Hematopoietic multipotent progenitor cell treated with erythropoietin and hydrocortisone succinate and interleukin-3 and kit ligand, for 15 days (in vitro differentiated cells): ENCODE data around the gene CLN6.

Source experiments
- DNase-seq: peaks from one replicate; pipeline ENCODE4 v3.0.0-alpha.2; 2015; ENCODE audit warnings: low spot score

The CLN6 gene

DNA sequence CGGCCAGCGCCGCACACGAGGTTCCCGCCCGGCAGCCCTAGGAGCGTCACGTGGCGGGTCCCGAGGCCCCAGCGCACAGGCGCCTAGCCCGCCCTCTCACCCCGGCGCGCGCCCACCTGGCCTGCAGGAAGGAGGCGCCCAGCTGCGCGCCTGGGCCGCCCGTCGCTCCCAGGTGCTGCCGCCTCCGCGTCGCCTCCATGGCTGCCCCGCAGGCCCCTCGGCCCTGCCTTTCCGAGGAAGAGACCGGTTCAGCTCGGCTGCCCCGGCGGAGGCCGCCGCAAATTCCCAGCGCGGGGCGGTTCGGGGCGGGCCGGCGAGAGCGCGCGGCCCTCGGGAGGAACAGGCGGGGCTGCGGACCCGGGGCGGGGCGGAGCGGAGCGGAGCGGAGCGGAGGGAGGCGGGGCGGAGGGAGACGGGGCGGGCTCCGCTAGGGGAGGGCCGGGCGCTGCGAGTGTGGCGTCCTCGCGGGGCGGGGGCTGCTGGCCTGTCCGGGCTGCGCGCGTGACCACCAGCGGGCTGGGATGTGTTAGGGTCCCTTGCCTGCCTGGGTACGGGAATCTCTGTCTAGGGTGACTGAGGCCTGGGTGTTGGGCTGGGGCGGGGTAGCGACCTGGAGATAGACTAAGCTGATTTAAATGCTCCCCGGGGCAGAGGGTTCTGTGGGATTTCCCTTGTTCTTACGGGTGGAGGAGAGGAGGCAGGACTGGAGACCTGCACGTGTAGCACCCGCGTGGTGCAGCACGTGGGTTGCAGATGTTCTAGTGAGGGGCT, at the start of gene CLN6:
CLN6 (minus strand) TSS at position 343 of the 771 bp plus-strand sequence; CDS start at position 199, 144 bp downstream.
- peak; percentile 79 for DNase-seq

- DNase-seq: peak; percentile 66
These were observed 49.3 kb upstream of the CLN6 start for GRCh38 chr15:68278595-68279405.

DNA sequence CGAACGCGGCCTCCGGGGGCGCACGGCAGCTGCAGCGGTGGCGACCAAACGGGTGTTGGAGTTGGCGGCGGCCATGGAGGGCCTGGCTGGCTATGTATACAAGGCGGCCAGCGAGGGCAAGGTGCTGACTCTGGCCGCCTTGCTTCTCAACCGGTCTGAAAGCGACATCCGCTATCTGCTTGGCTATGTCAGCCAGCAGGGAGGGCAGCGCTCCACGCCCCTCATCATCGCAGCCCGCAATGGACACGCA, 48.7 kb upstream of the CLN6 start:
- DNase-seq: no peak

DNA sequence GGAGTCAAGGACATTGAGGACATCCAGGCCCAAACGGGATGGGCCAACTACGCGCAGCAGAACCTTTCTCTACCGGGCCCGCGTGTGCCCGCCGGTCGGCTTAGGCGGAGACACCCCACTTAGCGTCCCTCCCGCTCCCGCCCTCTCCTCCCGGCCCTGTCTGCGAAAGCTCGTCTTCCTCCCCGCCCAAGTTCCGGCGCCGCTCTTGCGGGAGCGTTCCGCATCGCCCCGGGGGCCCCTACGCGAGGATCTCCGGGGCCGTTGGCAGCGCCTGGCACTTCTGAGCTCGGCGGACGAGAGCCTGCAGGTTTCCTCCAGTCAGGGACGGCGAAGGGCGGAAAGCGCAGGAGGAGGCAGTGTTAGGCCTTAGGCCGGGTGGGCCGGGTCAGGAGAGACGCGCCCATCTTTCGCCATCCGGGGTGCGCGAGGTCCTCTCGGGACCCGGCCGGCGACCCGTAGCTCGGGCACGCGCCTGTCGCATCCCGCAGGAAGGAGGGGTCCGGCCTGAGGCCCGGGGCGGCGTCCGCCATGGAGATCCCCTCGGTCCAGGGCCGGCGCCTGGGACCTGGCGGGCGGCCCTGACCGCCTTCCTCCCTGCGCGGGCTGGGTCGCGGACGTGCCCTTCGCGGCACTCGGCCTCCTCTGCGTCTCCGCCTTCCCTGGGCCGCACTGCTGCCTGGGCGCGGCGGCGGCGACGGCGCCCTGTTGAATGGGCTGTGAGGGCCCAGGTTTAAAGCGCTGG, 48.2 kb upstream of the CLN6 start, which contains the start of gene FEM1B:
FEM1B (plus strand) TSS at position 143 of the 742 bp plus-strand sequence. CDS start 673 bp downstream, outside the sequence.
- peak; percentile 90 for DNase-seq

GRCh38 chr15:68277131-68277602, 47.6 kb upstream of the CLN6 start:
- no peak for DNase-seq

- DNase-seq: no peak
These were observed 47.1 kb upstream of the CLN6 start for GRCh38 chr15:68276668-68277067.

- no peak for DNase-seq
These were observed 45.7 kb upstream of the CLN6 start for GRCh38 chr15:68275165-68275746.

DNA sequence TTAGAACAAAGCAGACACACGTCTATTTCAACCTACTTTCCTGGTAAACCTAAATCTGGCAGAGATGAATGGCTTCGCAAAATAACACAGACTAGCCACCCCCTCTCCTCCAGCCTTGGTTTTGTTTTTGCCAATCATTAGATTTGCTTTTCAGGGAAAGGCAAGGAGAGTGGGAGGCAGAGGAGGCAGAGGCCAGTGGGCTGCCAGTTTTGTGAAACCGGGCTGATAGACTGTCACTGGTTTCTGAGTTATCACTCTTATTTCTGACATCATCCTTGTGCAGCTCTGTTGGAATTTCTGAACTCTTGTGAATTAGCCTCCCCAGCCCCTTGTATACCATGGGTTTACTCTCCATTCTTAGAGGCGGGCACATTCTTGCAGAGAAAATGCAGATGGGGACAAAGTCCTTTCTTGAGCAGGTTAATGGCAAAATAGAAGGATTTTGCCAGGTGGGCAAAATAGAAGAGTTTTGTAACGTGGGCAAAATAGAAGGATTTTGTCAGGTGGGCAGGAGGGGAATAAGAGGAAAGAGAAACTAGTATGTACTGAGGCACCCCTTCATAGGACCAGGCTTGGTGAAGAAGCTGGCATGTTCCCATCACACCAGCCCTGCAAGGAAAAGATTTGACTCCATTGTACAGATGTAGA, 44.8 kb upstream of the CLN6 start:
- DNase-seq: no peak

GRCh38 chr15:68272721-68273271, 43.3 kb upstream of the CLN6 start:
- no peak for DNase-seq

GRCh38 chr15:68271854-68272471, 42.4 kb upstream of the CLN6 start:
- no peak for DNase-seq

DNA sequence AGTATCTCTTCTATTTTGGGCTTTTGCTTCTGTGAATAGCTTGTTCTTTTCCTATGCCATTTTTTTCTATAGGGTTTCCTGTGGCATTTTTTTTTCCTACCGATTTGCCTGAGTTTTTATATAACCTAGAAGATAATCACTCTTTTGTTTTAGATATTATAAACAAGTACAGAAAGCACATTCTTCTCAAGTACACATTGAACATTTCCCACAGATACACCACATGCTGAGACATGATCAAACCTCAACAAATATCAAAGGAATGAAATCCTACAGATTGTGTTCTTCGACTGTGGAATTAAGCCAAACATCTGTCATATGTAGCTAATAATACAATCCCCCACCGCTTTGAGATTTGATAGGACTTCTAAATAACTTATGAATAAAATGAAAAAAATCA, 38.9 kb upstream of the CLN6 start:
- DNase-seq: no peak

GRCh38 chr15:68265674-68266073, 36.1 kb upstream of the CLN6 start:
- DNase-seq: no peak

- no peak for DNase-seq
These were observed 35.6 kb upstream of the CLN6 start for GRCh38 chr15:68265081-68265480.

DNA sequence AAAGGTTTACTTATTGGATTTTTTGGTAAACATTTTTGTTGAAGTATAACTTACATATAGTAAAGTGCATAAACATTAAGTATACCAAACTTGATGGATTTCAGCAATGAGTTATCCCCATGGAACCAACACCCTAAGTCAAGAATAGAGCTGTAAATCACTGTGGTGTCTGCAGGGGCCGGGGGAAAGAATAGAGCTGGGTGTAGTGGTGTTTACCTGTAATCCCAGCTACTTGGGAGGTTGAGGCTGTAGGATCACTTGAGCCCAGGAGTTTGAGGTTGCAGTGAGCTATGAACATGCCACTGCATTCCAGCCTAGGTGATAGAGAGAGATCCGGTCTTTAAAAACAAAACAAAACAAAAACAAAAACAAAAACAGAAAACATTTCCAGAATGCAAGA, 34.8 kb upstream of the CLN6 start:
- DNase-seq: no peak

GRCh38 chr15:68262514-68263356, 33.2 kb upstream of the CLN6 start:
- DNase-seq: no peak

DNA sequence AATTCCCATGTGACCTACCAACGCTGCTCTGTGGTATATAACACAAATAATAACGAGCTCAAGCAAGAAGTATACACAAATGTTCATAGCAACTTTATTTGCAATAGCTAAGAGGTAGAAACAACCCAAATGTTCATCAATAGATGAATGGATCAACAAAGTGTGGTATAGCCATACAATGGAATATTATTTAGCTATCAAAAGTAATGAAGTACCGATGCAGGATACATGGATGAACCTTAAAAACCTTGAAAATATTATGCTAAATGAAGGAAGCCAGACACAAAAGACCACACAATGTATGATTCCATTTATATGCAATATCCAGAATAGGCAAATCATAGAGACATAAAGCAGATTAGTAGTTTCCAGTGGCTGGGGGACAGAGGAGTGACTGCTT, 32.5 kb upstream of the CLN6 start:
- no peak for DNase-seq

DNA sequence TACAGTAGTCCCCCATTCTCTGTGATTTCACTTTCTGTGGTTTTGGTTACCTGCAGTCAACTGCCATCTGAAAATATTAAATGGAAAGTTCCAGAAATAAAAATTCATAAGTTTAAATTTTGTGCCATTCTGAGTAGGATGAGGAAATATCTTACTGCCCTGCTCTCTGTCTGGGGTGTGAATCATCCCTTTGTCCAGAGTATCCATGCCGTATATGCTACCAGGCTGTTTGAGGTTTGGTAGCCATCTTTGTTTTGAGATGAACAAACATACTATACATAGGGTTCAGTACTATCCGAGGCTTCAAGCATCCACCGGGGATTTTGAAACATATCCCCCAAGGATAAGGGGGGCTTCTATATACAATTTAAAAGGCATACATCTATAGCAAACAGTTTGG, 31.7 kb upstream of the CLN6 start:
- no peak for DNase-seq

DNA sequence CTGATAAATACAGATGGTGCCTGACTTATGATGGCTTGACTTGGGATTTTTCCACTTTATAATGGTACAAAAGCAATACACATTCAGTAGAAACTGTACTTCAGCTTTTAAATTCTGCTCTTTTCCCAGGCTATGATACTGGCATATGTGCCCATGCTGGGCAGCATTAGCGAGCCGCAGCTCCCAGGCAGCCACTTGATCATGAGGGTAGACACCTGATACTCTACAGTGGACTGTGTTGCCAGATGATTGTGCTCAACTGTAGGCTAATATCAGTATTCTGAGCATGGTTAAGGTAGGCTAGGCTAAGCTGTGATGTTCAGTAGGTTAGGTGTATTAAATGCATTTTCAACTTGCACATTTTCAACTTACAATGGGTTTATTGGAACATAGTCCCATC, 30.4 kb upstream of the CLN6 start:
- DNase-seq: no peak

DNA sequence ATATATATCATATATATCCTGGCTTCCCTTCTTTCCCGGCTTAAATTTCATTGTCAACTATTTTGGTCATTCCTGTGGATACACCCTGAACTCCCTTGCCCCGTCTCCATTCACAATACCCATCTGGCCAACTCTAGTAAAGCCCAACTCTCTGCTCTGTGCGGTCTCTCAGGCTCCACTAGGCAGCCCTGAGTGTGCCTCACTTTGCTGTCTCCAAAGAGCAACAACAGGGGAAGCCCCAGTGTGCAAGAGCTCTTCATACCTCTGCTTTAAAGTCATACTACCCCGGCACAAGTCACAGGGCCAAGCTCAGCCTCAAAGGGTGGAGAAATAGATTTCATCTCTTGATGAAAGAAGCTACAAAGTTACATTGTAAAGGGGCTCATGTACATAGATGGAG, 29.2 kb upstream of the CLN6 start:
- DNase-seq: no peak
